Measurements from ENCODE around the gene ARHGAP30.

ARHGAP30 gene

GRCh38 chr1:161089251-161089924 lies 19.7 kb upstream of the ARHGAP30 start, which contains the start of gene NECTIN4:
Gene NECTIN4, minus strand, starts transcription at chr1:161089558. Its CDS starts 262 bp downstream, at chr1:161089296.
- no peak within 1 kb of the TSS for H2BK5ac ChIP-seq (ENCODE audit: low read length)
- no peak within 1 kb of the TSS for H3K27ac ChIP-seq (ENCODE audit: low read depth, low read length)
- no peak within 1 kb of the TSS for H4K5ac ChIP-seq (ENCODE audit: low read length)
- H3K4me2 ChIP-seq (ENCODE audit: low read length): no peak within 1 kb of the TSS
- no peak within 1 kb of the TSS for H3K18ac ChIP-seq (ENCODE audit: low read length)
- H3K4ac ChIP-seq (ENCODE audit: low read depth, low read length): no peak within 1 kb of the TSS
- peak within 1 kb of the TSS; percentile 9 for H3K56ac ChIP-seq (ENCODE audit: low read length)
- H3K36me3 ChIP-seq (ENCODE audit: control insufficient read depth, insufficient read depth, low read length): no peaks in the 10 kb centered on the region
- peaks cover 3% of the 10 kb centered on the region for H3K4me1 ChIP-seq (ENCODE audit: control insufficient read depth, low read depth, low read length)
- H3K9ac ChIP-seq (ENCODE audit: low read length): no peak within 1 kb of the TSS
- no peaks in the 10 kb centered on the region for H3K27me3 ChIP-seq (ENCODE audit: insufficient read depth, low read length, poor library complexity)
- no peak within 1 kb of the TSS for H2BK120ac ChIP-seq (ENCODE audit: low read depth, low read length)
- H3K79me1 ChIP-seq (ENCODE audit: low read length): no peaks in the 10 kb centered on the region
- no peak for DNase-seq
- no peak within 1 kb of the TSS for H2AK5ac ChIP-seq (ENCODE audit: low read length)
- H3K79me2 ChIP-seq (ENCODE audit: control insufficient read depth, insufficient read depth, low read length): no peaks in the 10 kb centered on the region
- H3K4me3 ChIP-seq (ENCODE audit: low read length): no peak within 1 kb of the TSS
- H4K8ac ChIP-seq (ENCODE audit: low read depth, low read length): no peak within 1 kb of the TSS
- no peak within 1 kb of the TSS for H3K23ac ChIP-seq (ENCODE audit: low read length)
- WGBS (ENCODE audit: extremely low coverage, insufficient coverage, low lambda C conversion rate): no CpG with 5 or more reads among the region's 22 CpGs
- H2BK15ac ChIP-seq (replicated peaks; ENCODE audit: low read depth): no peak within 1 kb of the TSS

- Histone ChIP-seq H3K4me1 (ENCODE audit: control insufficient read depth, low read depth, low read length) (peaks cover 6% of the 10 kb centered on the region), H4K5ac (ENCODE audit: low read length) (no peak overlapping the region), H3K9ac (ENCODE audit: low read length) (no peak overlapping the region), H3K23ac (ENCODE audit: low read length) (no peak overlapping the region), H3K4me2 (ENCODE audit: low read length) (no peak overlapping the region), H3K4ac (ENCODE audit: low read depth, low read length) (no peak overlapping the region), H2BK120ac (ENCODE audit: low read depth, low read length) (no peak overlapping the region), H2BK15ac (replicated peaks; ENCODE audit: low read depth) (no peak overlapping the region), H4K8ac (ENCODE audit: low read depth, low read length) (no peak overlapping the region), H3K79me2 (ENCODE audit: control insufficient read depth, insufficient read depth, low read length) (no peaks in the 10 kb centered on the region), H2AK5ac (ENCODE audit: low read length) (no peak overlapping the region), H3K27ac (ENCODE audit: low read depth, low read length) (no peak overlapping the region), H3K4me3 (ENCODE audit: low read length) (no peak overlapping the region), H3K56ac (ENCODE audit: low read length) (peak overlapping the region; percentile 9), H3K27me3 (ENCODE audit: insufficient read depth, low read length, poor library complexity) (no peaks in the 10 kb centered on the region), H2BK5ac (ENCODE audit: low read length) (no peak overlapping the region), H3K36me3 (ENCODE audit: control insufficient read depth, insufficient read depth, low read length) (no peaks in the 10 kb centered on the region), H3K18ac (ENCODE audit: low read length) (no peak overlapping the region), H3K79me1 (ENCODE audit: low read length) (no peaks in the 10 kb centered on the region)
- no CpG with 5 or more reads among the region's 3 CpGs for WGBS (ENCODE audit: extremely low coverage, insufficient coverage, low lambda C conversion rate)
- no peak for DNase-seq
Measured at GRCh38 chr1:161088587-161089110, 19.0 kb upstream of the ARHGAP30 start.

GRCh38 chr1:161086457-161086856 lies 16.8 kb upstream of the ARHGAP30 start:
- H3K27ac ChIP-seq (ENCODE audit: low read depth, low read length): no peak overlapping the region
- no peaks in the 10 kb centered on the region for H3K79me2 ChIP-seq (ENCODE audit: control insufficient read depth, insufficient read depth, low read length)
- no peak overlapping the region for H3K23ac ChIP-seq (ENCODE audit: low read length)
- no peaks in the 10 kb centered on the region for H3K79me1 ChIP-seq (ENCODE audit: low read length)
- H3K4me3 ChIP-seq (ENCODE audit: low read length): no peak overlapping the region
- H3K56ac ChIP-seq (ENCODE audit: low read length): peak overlapping the region; percentile 27
- peak; percentile 43 for DNase-seq
- H4K5ac ChIP-seq (ENCODE audit: low read length): no peak overlapping the region
- H3K4me2 ChIP-seq (ENCODE audit: low read length): no peak overlapping the region
- H2BK120ac ChIP-seq (ENCODE audit: low read depth, low read length): no peak overlapping the region
- H3K4me1 ChIP-seq (ENCODE audit: control insufficient read depth, low read depth, low read length): peaks cover 8% of the 10 kb centered on the region
- no peak overlapping the region for H3K9ac ChIP-seq (ENCODE audit: low read length)
- no peak overlapping the region for H2BK15ac ChIP-seq (replicated peaks; ENCODE audit: low read depth)
- H4K8ac ChIP-seq (ENCODE audit: low read depth, low read length): no peak overlapping the region
- H3K27me3 ChIP-seq (ENCODE audit: insufficient read depth, low read length, poor library complexity): no peaks in the 10 kb centered on the region
- H2AK5ac ChIP-seq (ENCODE audit: low read length): peak overlapping the region; percentile 46
- H3K36me3 ChIP-seq (ENCODE audit: control insufficient read depth, insufficient read depth, low read length): no peaks in the 10 kb centered on the region
- WGBS (ENCODE audit: extremely low coverage, insufficient coverage, low lambda C conversion rate): no CpG with 5 or more reads among the region's 4 CpGs
- H2BK5ac ChIP-seq (ENCODE audit: low read length): no peak overlapping the region
- H3K18ac ChIP-seq (ENCODE audit: low read length): no peak overlapping the region
- H3K4ac ChIP-seq (ENCODE audit: low read depth, low read length): no peak overlapping the region

GRCh38 chr1:161085165-161085564 lies 15.5 kb upstream of the ARHGAP30 start:
- no peaks in the 10 kb centered on the region for H3K79me2 ChIP-seq (ENCODE audit: control insufficient read depth, insufficient read depth, low read length)
- peak overlapping the region; percentile 65 for H3K56ac ChIP-seq (ENCODE audit: low read length)
- H3K4me3 ChIP-seq (ENCODE audit: low read length): no peak overlapping the region
- H3K4me2 ChIP-seq (ENCODE audit: low read length): no peak overlapping the region
- H4K5ac ChIP-seq (ENCODE audit: low read length): no peak overlapping the region
- H3K79me1 ChIP-seq (ENCODE audit: low read length): no peaks in the 10 kb centered on the region
- no peak overlapping the region for H2BK120ac ChIP-seq (ENCODE audit: low read depth, low read length)
- H3K9ac ChIP-seq (ENCODE audit: low read length): no peak overlapping the region
- no peak overlapping the region for H3K18ac ChIP-seq (ENCODE audit: low read length)
- no CpG with 5 or more reads among the region's 2 CpGs for WGBS (ENCODE audit: extremely low coverage, insufficient coverage, low lambda C conversion rate)
- no peak overlapping the region for H2BK5ac ChIP-seq (ENCODE audit: low read length)
- H3K36me3 ChIP-seq (ENCODE audit: control insufficient read depth, insufficient read depth, low read length): no peaks in the 10 kb centered on the region
- H3K4me1 ChIP-seq (ENCODE audit: control insufficient read depth, low read depth, low read length): peaks cover 8% of the 10 kb centered on the region
- no peak overlapping the region for H3K27ac ChIP-seq (ENCODE audit: low read depth, low read length)
- no peak overlapping the region for H3K4ac ChIP-seq (ENCODE audit: low read depth, low read length)
- no peak overlapping the region for H3K23ac ChIP-seq (ENCODE audit: low read length)
- H2BK15ac ChIP-seq (replicated peaks; ENCODE audit: low read depth): no peak overlapping the region
- no peaks in the 10 kb centered on the region for H3K27me3 ChIP-seq (ENCODE audit: insufficient read depth, low read length, poor library complexity)
- H2AK5ac ChIP-seq (ENCODE audit: low read length): no peak overlapping the region
- H4K8ac ChIP-seq (ENCODE audit: low read depth, low read length): no peak overlapping the region
- DNase-seq: peak; percentile 64

GRCh38 chr1:161084597-161084988 lies 14.9 kb upstream of the ARHGAP30 start:
- no peak overlapping the region for H2BK5ac ChIP-seq (ENCODE audit: low read length)
- peak overlapping the region; percentile 50 for H3K27ac ChIP-seq (ENCODE audit: low read depth, low read length)
- H3K23ac ChIP-seq (ENCODE audit: low read length): no peak overlapping the region
- H4K5ac ChIP-seq (ENCODE audit: low read length): no peak overlapping the region
- no peak for DNase-seq
- peak overlapping the region; percentile 62 for H3K56ac ChIP-seq (ENCODE audit: low read length)
- no peak overlapping the region for H3K4ac ChIP-seq (ENCODE audit: low read depth, low read length)
- H3K4me1 ChIP-seq (ENCODE audit: control insufficient read depth, low read depth, low read length): peaks cover 8% of the 10 kb centered on the region
- H3K4me3 ChIP-seq (ENCODE audit: low read length): no peak overlapping the region
- no peak overlapping the region for H3K9ac ChIP-seq (ENCODE audit: low read length)
- no peak overlapping the region for H4K8ac ChIP-seq (ENCODE audit: low read depth, low read length)
- H2BK15ac ChIP-seq (replicated peaks; ENCODE audit: low read depth): no peak overlapping the region
- no peaks in the 10 kb centered on the region for H3K27me3 ChIP-seq (ENCODE audit: insufficient read depth, low read length, poor library complexity)
- no peak overlapping the region for H2BK120ac ChIP-seq (ENCODE audit: low read depth, low read length)
- H3K79me2 ChIP-seq (ENCODE audit: control insufficient read depth, insufficient read depth, low read length): no peaks in the 10 kb centered on the region
- no peak overlapping the region for H3K18ac ChIP-seq (ENCODE audit: low read length)
- H2AK5ac ChIP-seq (ENCODE audit: low read length): no peak overlapping the region
- no peaks in the 10 kb centered on the region for H3K79me1 ChIP-seq (ENCODE audit: low read length)
- H3K4me2 ChIP-seq (ENCODE audit: low read length): no peak overlapping the region
- WGBS (ENCODE audit: extremely low coverage, insufficient coverage, low lambda C conversion rate): no CpG with 5 or more reads among the region's 1 CpG
- H3K36me3 ChIP-seq (ENCODE audit: control insufficient read depth, insufficient read depth, low read length): no peaks in the 10 kb centered on the region
